Parathyroid adenoma (tissue), 2 donors: ENCODE data around the gene LBX2.

Experiments
- H2AFZ ChIP-seq: fragments of 300-600 bp; sonication (generic); one replicate; pipeline ENCODE4 v1.7.0; 2017; ENCODE audit warnings: antibody characterized with exemption, mild to moderate bottlenecking
- H3K27ac ChIP-seq: fragments of 300-600 bp; sonication (generic); one replicate; pipeline ENCODE4 v1.7.0; 2017
- H3K27me3 ChIP-seq: fragments of 300-600 bp; sonication (generic); one replicate; pipeline ENCODE4 v1.7.0; 2017; ENCODE audit warnings: low read length; ENCODE audit not compliant: control insufficient read depth, insufficient read depth
- H3K36me3 ChIP-seq: fragments of 300-600 bp; sonication (generic); one replicate; pipeline ENCODE4 v1.7.0; 2017; ENCODE audit warnings: low read length; ENCODE audit not compliant: control insufficient read depth, insufficient read depth
- H3K4me1 ChIP-seq: fragments of 300-600 bp; sonication (generic); one replicate; pipeline ENCODE4 v1.7.0; 2017; ENCODE audit warnings: control low read depth
- H3K4me2 ChIP-seq: fragments of 300-600 bp; sonication (generic); one replicate; pipeline ENCODE4 v1.7.0; 2017; ENCODE audit warnings: low read length
- H3K4me3 ChIP-seq: fragments of 300-600 bp; sonication (generic); one replicate; pipeline ENCODE4 v1.7.0; 2017; ENCODE audit warnings: low read depth, low read length
- H3K79me2 ChIP-seq: fragments of 300-600 bp; sonication (generic); one replicate; pipeline ENCODE4 v1.7.0; 2017; ENCODE audit warnings: control low read depth
- H3K9ac ChIP-seq: fragments of 300-600 bp; sonication (generic); one replicate; pipeline ENCODE4 v1.7.0; 2017; ENCODE audit warnings: mild to moderate bottlenecking
- H3K9me3 ChIP-seq: fragments of 300-600 bp; sonication (generic); one replicate; pipeline ENCODE4 v1.7.0; 2017; ENCODE audit warnings: low read length; ENCODE audit not compliant: control insufficient read depth
- CTCF ChIP-seq: fragments of 300-600 bp; sonication (generic); IDR thresholded peaks from one replicate; pipeline ENCODE4 v1.7.0; 2017; ENCODE audit warnings: antibody characterized with exemption, mild to moderate bottlenecking
- donor health status: primary hyperparathyroidism.

LBX2 gene

GRCh38 chr2:74534411-74534810 is 35.0 kb upstream of the LBX2 start:
- Histone ChIP-seq H3K4me3 (no peak overlapping the region), H3K27me3 (no peaks in the 10 kb centered on the region), H3K4me2 (no peak overlapping the region), H3K9ac (no peak overlapping the region), H2AFZ (no peak overlapping the region), H3K27ac (no peak overlapping the region), H3K9me3 (no peaks in the 10 kb centered on the region), H3K36me3 (no peaks in the 10 kb centered on the region), H3K4me1 (no peaks in the 10 kb centered on the region), H3K79me2 (no peaks in the 10 kb centered on the region)
- no peak for TF ChIP-seq CTCF

- TF ChIP-seq CTCF, result no peak
- Histone ChIP-seq H3K27me3 (no peaks in the 10 kb centered on the region), H3K36me3 (no peaks in the 10 kb centered on the region)
Measured at GRCh38 chr2:74533464-74533863, 34.1 kb upstream of the LBX2 start.

GRCh38 chr2:74532222-74532621 is 32.8 kb upstream of the LBX2 start:
- no peaks in the 10 kb centered on the region for H3K9me3 ChIP-seq
- no peaks in the 10 kb centered on the region for H3K36me3 ChIP-seq
- H3K4me3 ChIP-seq, result no peak overlapping the region
- H3K9ac ChIP-seq, result no peak overlapping the region
- H3K27ac ChIP-seq, result no peak overlapping the region
- peaks cover 7% of the 10 kb centered on the region for H3K79me2 ChIP-seq
- no peak overlapping the region for H2AFZ ChIP-seq
- no peaks in the 10 kb centered on the region for H3K27me3 ChIP-seq
- peaks cover 5% of the 10 kb centered on the region for H3K4me1 ChIP-seq
- peak; percentile 27 for TF ChIP-seq CTCF
- no peak overlapping the region for H3K4me2 ChIP-seq

More at GRCh38 chr2:74533464-74533863, 34.1 kb upstream of the LBX2 start:
- no peak overlapping the region for H3K27ac ChIP-seq
- H2AFZ ChIP-seq, result no peak overlapping the region
- H3K4me1 ChIP-seq, result peaks cover 3% of the 10 kb centered on the region
- H3K9ac ChIP-seq, result no peak overlapping the region
- H3K4me2 ChIP-seq, result no peak overlapping the region
- peaks cover 6% of the 10 kb centered on the region for H3K79me2 ChIP-seq
- H3K9me3 ChIP-seq, result no peaks in the 10 kb centered on the region
- no peak overlapping the region for H3K4me3 ChIP-seq

- TF ChIP-seq CTCF, result no peak
- no peak overlapping the region for H3K27ac ChIP-seq
- H3K9ac ChIP-seq, result no peak overlapping the region
- no peaks in the 10 kb centered on the region for H3K36me3 ChIP-seq
- H2AFZ ChIP-seq, result no peak overlapping the region
- no peak overlapping the region for H3K4me3 ChIP-seq
- H3K4me1 ChIP-seq, result peaks cover 5% of the 10 kb centered on the region
- H3K4me2 ChIP-seq, result no peak overlapping the region
- peaks cover 7% of the 10 kb centered on the region for H3K79me2 ChIP-seq
- H3K27me3 ChIP-seq, result no peaks in the 10 kb centered on the region
- H3K9me3 ChIP-seq, result no peaks in the 10 kb centered on the region
Measured at GRCh38 chr2:74531666-74532065, 32.3 kb upstream of the LBX2 start.
